Transverse colon (tissue), 4 donors: Measurements from ENCODE around the gene BLM. TPM values are rescaled to one million over a fixed set of nuclear protein-coding genes. Genes with fewer than 3 reads are reported as not detected.

ENCODE experiments used
- DNase-seq: peaks from one replicate; pipeline ENCODE4 v3.0.0-alpha.2; 2019
- H3K27ac ChIP-seq, 4 donors: fragments of 200-600 bp; sonication (generic); 2 replicates each; pipeline ENCODE4 v1.5.1; 2016 to 2018; ENCODE audit warnings: inconsistent platforms in 4 of 4
- H3K27me3 ChIP-seq: fragments of 200-600 bp; sonication (generic); 2 replicates; pipeline ENCODE4 v1.5.1; 2017; ENCODE audit warnings: inconsistent platforms
- H3K36me3 ChIP-seq, 4 donors: fragments of 200-600 bp; sonication (generic); 2 replicates each; pipeline ENCODE4 v1.5.1; 2017 to 2019; ENCODE audit warnings: inconsistent platforms in 4 of 4
- H3K4me1 ChIP-seq, 4 donors: fragments of 200-600 bp; sonication (generic); 2 replicates each; pipeline ENCODE4 v1.5.1; 2017 to 2020; ENCODE audit warnings: inconsistent platforms in 4 of 4
- H3K4me3 ChIP-seq, 4 donors: fragments of 200-600 bp; sonication (generic); 1 replicate in 1 of 4; 2 replicates in 3 of 4; pipeline versions ENCODE4 v1.5.1 to v1.6.1; 2017 to 2019; ENCODE audit warnings: inconsistent platforms in 4 of 4
- H3K9me3 ChIP-seq, 2 donors: fragments of 200-600 bp; sonication (generic); 2 replicates each; pipeline ENCODE4 v1.5.1; 2017 to 2019; ENCODE audit warnings: inconsistent platforms in 2 of 2
- EP300 ChIP-seq: sonication (generic); formaldehyde crosslinking; IDR thresholded peaks from one replicate; pipeline ENCODE4 v1.6.1; 2017; ENCODE audit warnings: antibody characterized with exemption, low read depth
- POLR2A ChIP-seq: fragments of 450-650 bp; IDR thresholded peaks from one replicate; pipeline ENCODE4 v1.6.1; 2016; ENCODE audit warnings: antibody characterized with exemption, mild to moderate bottlenecking, moderate library complexity
- POLR2AphosphoS5 ChIP-seq, 3 donors: sonication (generic); formaldehyde crosslinking; IDR thresholded peaks; one replicate each; pipeline ENCODE4 v1.6.1; 2016; ENCODE audit warnings: antibody characterized with exemption in 3 of 3
- WGBS, 2 donors: methylation state at CpG; one replicate each; pipeline ENCODE4 v1.1.5; 2018; ENCODE audit warnings: low coverage in 1 of 2; 5-methylcytosine and 5-hydroxymethylcytosine counted together
- in situ Hi-C, 4 donors: fragments of 200-750 bp; cut with MboI; loops; one replicate each; pipeline versions ENCODE4 v1.15.0 to v1.15.1; 2017; ENCODE audit warnings: low sequenced_read_pairs in 3 of 4, low pct_ligation_motif_present in 1 of 4, low pct_unique_long_range_greater_than_20kb in 1 of 4
- intact Hi-C: fragments of 100-400 bp; cut with DNase I; formaldehyde crosslinking; loops from one replicate; pipeline ENCODE4 v1.15.1; 2023; ENCODE audit warnings: low total_unique reads
- total RNA-seq, 4 donors: library from RNA; depleted of rRNA; stranded (reverse); fragments of >200 nt; gene quantifications; one replicate each; pipeline ENCODE4 v1.1.0, GENCODE V29; 2016
- TF ChIP-seq, protein P1 (sequence below), 5 experiments: fragments of 200-600 bp in 3 of 5; fragments of 450-650 bp in 2 of 5; sonication (generic) in 3 of 5; IDR thresholded peaks; 1 replicate in 2 of 5; 2 replicates in 3 of 5; pipeline ENCODE4 v1.5.1; 2016 to 2017; ENCODE audit warnings: antibody characterized with exemption in 5 of 5, inconsistent platforms in 3 of 5, mild to moderate bottlenecking in 2 of 5, moderate library complexity in 1 of 5

The BLM gene
- total RNA-seq, 4 donors from 2014 or later, result 1.5 to 6.4 (median 2.0) TPM

DNA sequence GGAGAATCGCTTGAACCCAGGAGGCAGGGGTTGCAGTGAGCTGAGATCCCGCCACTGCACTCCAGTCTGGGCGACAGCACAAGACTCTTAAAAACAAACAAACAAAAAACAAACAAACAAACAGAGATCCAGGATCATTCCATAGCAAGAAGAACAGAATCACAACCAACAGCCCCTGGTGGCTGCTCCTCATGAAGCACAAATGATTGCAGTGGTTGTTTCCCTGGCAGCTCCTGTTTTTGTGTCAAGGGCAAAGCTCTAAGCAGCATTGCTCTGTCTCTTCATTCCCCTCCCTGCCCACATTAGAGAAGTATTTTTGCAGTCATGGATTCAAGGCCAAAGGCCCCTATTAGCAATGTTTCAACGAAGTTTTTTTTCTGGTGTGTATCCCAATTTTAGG, 25.8 kb upstream of the BLM start:
- Histone ChIP-seq H3K27me3 (no peaks in the 10 kb centered on the region), H3K9me3 (no peaks in the 10 kb centered on the region), H3K4me3 (no peak overlapping the region), H3K27ac (no peak overlapping the region), H3K4me1 (peaks cover 0 to 1% (median 0%) of the 10 kb centered on the region in 4 donors), H3K36me3 (no peaks in the 10 kb centered on the region)
- TF ChIP-seq EP300, result no peak
- no peak for TF ChIP-seq POLR2A
- TF ChIP-seq POLR2AphosphoS5 (IDR thresholded peaks at IDR 0.05), result no peak
- TF ChIP-seq, protein P1, sequence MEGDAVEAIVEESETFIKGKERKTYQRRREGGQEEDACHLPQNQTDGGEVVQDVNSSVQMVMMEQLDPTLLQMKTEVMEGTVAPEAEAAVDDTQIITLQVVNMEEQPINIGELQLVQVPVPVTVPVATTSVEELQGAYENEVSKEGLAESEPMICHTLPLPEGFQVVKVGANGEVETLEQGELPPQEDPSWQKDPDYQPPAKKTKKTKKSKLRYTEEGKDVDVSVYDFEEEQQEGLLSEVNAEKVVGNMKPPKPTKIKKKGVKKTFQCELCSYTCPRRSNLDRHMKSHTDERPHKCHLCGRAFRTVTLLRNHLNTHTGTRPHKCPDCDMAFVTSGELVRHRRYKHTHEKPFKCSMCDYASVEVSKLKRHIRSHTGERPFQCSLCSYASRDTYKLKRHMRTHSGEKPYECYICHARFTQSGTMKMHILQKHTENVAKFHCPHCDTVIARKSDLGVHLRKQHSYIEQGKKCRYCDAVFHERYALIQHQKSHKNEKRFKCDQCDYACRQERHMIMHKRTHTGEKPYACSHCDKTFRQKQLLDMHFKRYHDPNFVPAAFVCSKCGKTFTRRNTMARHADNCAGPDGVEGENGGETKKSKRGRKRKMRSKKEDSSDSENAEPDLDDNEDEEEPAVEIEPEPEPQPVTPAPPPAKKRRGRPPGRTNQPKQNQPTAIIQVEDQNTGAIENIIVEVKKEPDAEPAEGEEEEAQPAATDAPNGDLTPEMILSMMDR (IDR thresholded peaks at IDR 0.05), result no peak
- in situ Hi-C loops, result loop anchor here in 1 of 4 donors (10.0 kb wide), 1 partner anchor 47 kb away; no protein-coding TSS in a partner anchor
- 71 to 97% methylated on average over 1 to 4 of the region's 4 CpGs for WGBS, 2 donors
- intact Hi-C loops, result no loop called here
- DNase-seq, result no peak

DNA sequence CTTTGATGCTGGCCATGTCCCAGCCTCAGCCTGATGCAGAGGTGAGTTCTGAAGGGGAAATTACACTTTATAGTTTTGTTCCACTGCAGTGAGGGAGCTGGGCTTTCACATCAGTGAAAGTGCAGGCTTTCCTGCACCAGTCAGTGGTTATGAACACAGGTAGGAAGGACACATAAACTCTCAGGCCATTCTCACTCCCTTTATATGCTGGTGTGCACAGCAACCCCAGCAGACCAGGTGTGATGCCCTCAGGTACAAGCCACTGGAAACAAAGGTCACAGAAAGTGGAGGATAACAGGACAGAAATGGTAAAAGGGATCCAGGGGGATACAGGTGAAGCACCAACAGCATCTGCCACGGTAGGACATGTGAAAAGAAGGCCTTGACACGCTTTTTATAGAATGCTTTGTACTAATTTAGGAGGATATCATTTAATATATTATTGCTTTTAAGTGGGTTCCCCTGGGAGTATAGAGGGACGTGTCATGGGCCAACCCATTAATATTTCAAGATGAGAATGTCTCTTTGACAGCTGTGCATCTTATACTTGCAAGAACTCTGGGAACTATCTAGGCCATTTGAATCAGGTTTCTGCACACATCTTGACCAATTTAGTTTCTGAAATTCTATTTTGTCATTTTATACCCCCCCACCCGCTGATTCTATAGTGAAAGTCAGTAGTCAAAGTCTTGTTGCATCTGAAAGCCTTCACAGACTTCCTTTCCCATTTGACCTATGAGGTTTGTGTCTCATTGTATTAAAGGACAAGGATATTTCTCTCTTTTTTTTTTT, 25.0 kb upstream of the BLM start:
- no peak overlapping the region for H3K4me3 ChIP-seq
- no peaks in the 10 kb centered on the region for H3K4me1 ChIP-seq
- H3K36me3 ChIP-seq, result no peaks in the 10 kb centered on the region
- WGBS, 2 donors, result 81 to 90% methylated on average over 2 to 4 of the region's 4 CpGs
- DNase-seq, result no peak
- H3K9me3 ChIP-seq, result no peaks in the 10 kb centered on the region
- no peaks in the 10 kb centered on the region for H3K27me3 ChIP-seq
- in situ Hi-C loops (loop anchor here in 1 of 4 donors (10.0 kb wide), 1 partner anchor 47 kb away; no protein-coding TSS in a partner anchor), intact Hi-C loops (no loop called here)
- TF ChIP-seq EP300 (no peak), POLR2AphosphoS5 (IDR thresholded peaks at IDR 0.05) (no peak), POLR2A (no peak)
- TF ChIP-seq, protein P1 (IDR thresholded peaks at IDR 0.05), result no peak
- H3K27ac ChIP-seq, result no peak overlapping the region

DNA sequence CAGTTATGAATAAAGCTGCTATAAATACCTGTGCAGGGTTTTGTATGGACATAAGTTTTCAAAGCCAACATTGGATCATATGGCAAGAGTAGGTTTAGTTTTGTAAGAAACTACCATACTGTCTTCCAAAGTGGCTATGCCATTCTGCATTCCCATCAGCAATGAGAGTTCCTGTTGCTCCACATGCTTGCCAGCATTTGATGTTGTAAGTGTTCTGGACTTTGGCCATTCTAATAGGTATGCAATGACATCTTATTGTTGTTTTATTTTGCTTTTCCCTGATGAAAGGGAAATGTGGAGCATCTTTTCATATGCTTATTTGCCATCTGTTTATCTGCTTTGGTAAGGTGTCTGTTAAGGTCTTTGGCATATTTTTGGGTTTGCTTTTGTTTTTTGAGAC, 22.2 kb upstream of the BLM start:
- in situ Hi-C loops (loop anchor here in 1 of 4 donors (10.0 kb wide), 1 partner anchor 50 kb away; no protein-coding TSS in a partner anchor), intact Hi-C loops (no loop called here)
- H3K4me1 ChIP-seq, result no peaks in the 10 kb centered on the region
- no peaks in the 10 kb centered on the region for H3K36me3 ChIP-seq
- H3K9me3 ChIP-seq, result no peaks in the 10 kb centered on the region
- H3K27me3 ChIP-seq, result no peaks in the 10 kb centered on the region
- no peak for DNase-seq
- TF ChIP-seq EP300 (no peak), POLR2A (no peak), POLR2AphosphoS5 (IDR thresholded peaks at IDR 0.05) (no peak)
- TF ChIP-seq, protein P1 (IDR thresholded peaks at IDR 0.05), result no peak
- H3K27ac ChIP-seq, result no peak overlapping the region
- no peak overlapping the region for H3K4me3 ChIP-seq

DNA sequence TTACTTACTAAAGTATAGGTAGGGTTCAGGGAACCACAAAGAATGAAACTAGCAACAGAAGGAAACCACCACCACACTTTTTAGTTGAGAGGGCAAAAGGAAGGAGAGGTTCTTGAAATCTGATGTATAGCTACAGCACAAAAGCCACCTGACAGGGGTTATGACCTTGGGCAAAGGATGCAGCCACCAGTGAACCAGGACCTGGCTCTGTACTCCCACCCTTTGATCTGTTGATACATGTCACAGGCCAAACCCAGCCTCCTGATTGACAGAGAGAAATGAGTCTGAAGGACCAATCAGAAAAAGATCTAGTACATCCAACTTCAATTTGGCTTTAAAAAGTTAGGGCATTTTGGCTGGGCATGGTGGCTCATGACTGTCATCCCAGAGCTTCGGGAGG, 20.0 kb upstream of the BLM start:
- H3K27ac ChIP-seq, result no peak overlapping the region
- no peaks in the 10 kb centered on the region for H3K36me3 ChIP-seq
- H3K4me3 ChIP-seq, result no peak overlapping the region
- DNase-seq, result no peak
- intact Hi-C loops, result no loop called here
- WGBS, 2 donors, result 83% methylated on average over 1 of the region's 1 CpG; no CpG with 5 or more reads in 1 of the 2 donors
- no peaks in the 10 kb centered on the region for H3K9me3 ChIP-seq
- in situ Hi-C loops, result loop anchor here in 1 of 4 donors (10.0 kb wide), 1 partner anchor 52 kb away; no protein-coding TSS in a partner anchor
- TF ChIP-seq EP300 (no peak), POLR2A (no peak), POLR2AphosphoS5 (IDR thresholded peaks at IDR 0.05) (no peak)
- TF ChIP-seq, protein P1 (IDR thresholded peaks at IDR 0.05), result no peak
- no peaks in the 10 kb centered on the region for H3K4me1 ChIP-seq
- no peaks in the 10 kb centered on the region for H3K27me3 ChIP-seq
